ENCODE data around the gene FOXF2.

DNA sequence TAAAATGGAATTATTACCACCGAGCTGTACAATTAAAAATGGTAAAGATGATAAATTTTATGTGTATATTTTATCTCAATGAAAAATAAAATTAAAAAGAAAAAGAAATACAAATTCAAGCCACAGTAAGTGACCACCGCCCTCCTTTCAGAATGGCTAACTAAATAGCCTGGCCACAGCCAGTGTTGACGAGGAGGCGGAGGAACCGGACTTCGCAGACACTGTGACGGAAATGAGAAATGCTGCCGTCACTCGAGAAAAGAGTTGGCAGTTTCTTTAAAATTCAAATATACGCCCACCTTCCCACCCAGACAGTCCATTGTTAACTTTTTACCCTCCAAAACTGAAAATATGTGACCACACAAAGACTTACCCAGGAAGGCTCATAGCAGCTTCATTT lies 50.0 kb downstream of the FOXF2 start:
- TF ChIP-seq, protein P1, sequence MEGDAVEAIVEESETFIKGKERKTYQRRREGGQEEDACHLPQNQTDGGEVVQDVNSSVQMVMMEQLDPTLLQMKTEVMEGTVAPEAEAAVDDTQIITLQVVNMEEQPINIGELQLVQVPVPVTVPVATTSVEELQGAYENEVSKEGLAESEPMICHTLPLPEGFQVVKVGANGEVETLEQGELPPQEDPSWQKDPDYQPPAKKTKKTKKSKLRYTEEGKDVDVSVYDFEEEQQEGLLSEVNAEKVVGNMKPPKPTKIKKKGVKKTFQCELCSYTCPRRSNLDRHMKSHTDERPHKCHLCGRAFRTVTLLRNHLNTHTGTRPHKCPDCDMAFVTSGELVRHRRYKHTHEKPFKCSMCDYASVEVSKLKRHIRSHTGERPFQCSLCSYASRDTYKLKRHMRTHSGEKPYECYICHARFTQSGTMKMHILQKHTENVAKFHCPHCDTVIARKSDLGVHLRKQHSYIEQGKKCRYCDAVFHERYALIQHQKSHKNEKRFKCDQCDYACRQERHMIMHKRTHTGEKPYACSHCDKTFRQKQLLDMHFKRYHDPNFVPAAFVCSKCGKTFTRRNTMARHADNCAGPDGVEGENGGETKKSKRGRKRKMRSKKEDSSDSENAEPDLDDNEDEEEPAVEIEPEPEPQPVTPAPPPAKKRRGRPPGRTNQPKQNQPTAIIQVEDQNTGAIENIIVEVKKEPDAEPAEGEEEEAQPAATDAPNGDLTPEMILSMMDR (conservative IDR thresholded peaks at IDR 0.05; ENCODE audit: low read depth, low read length): no peak
- no peak for TF ChIP-seq POLR2A (IDR thresholded peaks at IDR 0.05; ENCODE audit: low read depth, low read length)
- no peak for TF ChIP-seq MAZ (IDR thresholded peaks at IDR 0.05; ENCODE audit: borderline replicate concordance, low read depth, low read length)
- TF ChIP-seq RCOR1 (IDR thresholded peaks at IDR 0.05; ENCODE audit: insufficient replicate concordance, low read length): no peak

Data from IMR-90 (cell line).